Measurements from ENCODE around the gene GSTCD.
"Not testable (repeated sequence)": the region's sequence is repeated elsewhere in the genome, so short reads cannot be mapped to it uniquely, and the experiment has no call there.

GSTCD gene

DNA sequence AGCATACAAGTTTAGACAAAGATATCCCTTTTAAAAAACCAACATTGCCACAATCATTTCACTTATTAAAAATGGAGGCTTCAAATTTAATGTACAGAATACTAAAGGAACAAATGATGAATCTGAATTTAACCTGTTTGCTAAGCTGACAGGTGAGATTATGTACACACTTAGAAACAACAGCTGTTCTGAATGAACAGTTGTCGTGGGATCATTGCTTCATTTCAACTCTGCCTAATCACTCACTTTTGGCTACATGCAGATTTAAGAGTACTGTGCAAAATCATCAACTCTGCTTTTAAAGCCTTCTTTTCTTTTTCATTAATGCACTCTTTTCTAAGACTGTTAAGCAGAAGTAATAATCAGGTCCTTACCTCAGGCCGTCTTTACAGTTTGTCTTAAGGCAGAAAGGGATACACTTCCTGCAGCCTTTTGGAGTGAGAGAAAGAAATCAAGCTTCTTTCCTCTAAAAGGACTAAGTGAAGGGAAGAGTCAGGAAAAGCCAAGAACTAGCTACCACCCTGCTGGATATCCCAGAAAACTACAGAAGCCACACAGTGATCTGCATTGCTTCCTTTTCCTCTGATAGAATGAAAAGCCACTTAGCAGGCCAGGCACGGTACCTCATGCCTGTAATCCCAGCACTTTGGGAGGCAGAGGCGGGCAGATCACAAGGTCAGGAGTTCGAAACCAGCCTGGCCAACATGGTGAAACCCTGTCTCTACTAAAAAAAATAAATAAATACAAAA lies 132.0 kb downstream of the GSTCD start:
- DNase-seq (ENCODE audit: low read depth) = no peak
- TF ChIP-seq, protein P1, sequence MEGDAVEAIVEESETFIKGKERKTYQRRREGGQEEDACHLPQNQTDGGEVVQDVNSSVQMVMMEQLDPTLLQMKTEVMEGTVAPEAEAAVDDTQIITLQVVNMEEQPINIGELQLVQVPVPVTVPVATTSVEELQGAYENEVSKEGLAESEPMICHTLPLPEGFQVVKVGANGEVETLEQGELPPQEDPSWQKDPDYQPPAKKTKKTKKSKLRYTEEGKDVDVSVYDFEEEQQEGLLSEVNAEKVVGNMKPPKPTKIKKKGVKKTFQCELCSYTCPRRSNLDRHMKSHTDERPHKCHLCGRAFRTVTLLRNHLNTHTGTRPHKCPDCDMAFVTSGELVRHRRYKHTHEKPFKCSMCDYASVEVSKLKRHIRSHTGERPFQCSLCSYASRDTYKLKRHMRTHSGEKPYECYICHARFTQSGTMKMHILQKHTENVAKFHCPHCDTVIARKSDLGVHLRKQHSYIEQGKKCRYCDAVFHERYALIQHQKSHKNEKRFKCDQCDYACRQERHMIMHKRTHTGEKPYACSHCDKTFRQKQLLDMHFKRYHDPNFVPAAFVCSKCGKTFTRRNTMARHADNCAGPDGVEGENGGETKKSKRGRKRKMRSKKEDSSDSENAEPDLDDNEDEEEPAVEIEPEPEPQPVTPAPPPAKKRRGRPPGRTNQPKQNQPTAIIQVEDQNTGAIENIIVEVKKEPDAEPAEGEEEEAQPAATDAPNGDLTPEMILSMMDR (IDR thresholded peaks at IDR 0.05; ENCODE audit: low read depth, low read length, missing control alignments) = no peak
- in situ Hi-C loops (cut with HindIII; ENCODE audit: low sequenced_read_pairs) = no loop called here
- H3K4me3 ChIP-seq (ENCODE audit: low read depth, low read length) = no peak overlapping the region

DNA sequence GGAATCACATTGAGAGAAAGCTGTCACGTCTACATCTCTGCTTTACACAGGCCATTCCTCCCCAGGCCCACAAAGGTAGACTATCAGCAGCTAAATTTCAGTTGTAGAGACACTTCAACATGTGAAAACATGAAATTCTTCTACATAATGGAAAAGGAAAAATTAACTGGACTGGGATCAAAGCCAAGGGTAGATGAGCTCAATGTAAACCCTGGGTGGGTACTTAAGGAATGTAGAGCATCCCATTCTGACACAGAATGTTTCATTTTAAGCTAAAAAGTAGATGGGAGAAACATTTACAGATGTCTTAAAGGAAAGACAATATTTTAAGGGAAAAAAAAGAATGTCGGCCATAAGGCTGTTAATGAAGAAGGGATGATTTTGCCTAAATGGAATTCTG lies 135.4 kb downstream of the GSTCD start:
- TF ChIP-seq, protein P1 (IDR thresholded peaks at IDR 0.05; ENCODE audit: low read depth, low read length, missing control alignments) = no peak
- in situ Hi-C loops (cut with HindIII; ENCODE audit: low sequenced_read_pairs) = no loop called here

GRCh38 chr4:105845559-105845958 lies 137.0 kb downstream of the GSTCD start:
- in situ Hi-C loops (cut with HindIII; ENCODE audit: low sequenced_read_pairs) = no loop called here
- H3K4me3 ChIP-seq (ENCODE audit: low read depth, low read length) = no peak overlapping the region
- TF ChIP-seq, protein P1 (IDR thresholded peaks at IDR 0.05; ENCODE audit: low read depth, low read length, missing control alignments) = no peak
- no peak for DNase-seq (ENCODE audit: low read depth)

More for the DNA sequence above, 135.4 kb downstream of the GSTCD start:
- DNase-seq (ENCODE audit: low read depth) = no peak
- H3K4me3 ChIP-seq (ENCODE audit: low read depth, low read length) = no peak overlapping the region

DNA sequence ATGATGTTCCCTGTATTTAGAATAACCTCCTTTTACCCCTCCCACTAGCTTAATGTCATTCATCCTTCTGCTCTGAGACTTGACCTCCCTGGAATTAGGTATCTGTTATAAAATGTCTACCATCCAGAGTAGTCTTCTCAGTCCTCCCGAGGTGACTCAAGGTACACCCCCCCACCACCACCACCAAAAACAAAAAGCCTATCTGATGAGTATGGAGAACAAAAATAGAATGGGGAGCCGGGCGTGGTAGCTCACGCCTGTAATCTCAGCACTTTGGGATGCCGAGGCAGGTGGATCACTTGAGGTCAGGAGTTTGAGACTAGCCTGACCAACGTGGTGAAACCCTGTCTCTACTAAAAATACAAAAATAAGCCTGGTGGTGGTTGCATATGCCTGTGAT lies 139.8 kb downstream of the GSTCD start:
- H3K4me3 ChIP-seq (ENCODE audit: low read depth, low read length); in situ Hi-C loops (cut with HindIII; ENCODE audit: low sequenced_read_pairs); DNase-seq (ENCODE audit: low read depth): not testable (repeated sequence)

DNA sequence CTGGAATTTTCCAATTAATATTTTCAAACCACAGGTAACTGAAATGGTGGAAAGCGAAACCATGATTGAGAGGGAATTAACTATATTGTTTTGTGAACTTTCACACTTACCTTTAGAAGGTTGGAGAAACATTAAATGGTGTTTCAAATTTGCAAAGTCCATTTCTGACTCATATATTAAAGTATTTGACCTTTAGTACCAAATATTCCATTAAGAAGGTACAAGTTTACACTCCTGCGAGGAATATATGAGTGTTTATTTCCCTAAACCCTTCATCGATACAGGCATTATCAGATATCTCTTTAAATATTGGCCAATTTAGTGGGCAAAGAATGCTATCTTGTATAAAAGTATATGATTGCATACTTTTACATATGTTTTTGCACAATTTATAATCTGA lies 142.6 kb downstream of the GSTCD start:
- in situ Hi-C loops (cut with HindIII; ENCODE audit: low sequenced_read_pairs) = no loop called here
- no peak for DNase-seq (ENCODE audit: low read depth)
- H3K4me3 ChIP-seq (ENCODE audit: low read depth, low read length) = no peak overlapping the region
- TF ChIP-seq, protein P1 (IDR thresholded peaks at IDR 0.05; ENCODE audit: low read depth, low read length, missing control alignments) = no peak

- DNase-seq (ENCODE audit: low read depth); in situ Hi-C loops (cut with HindIII; ENCODE audit: low sequenced_read_pairs); H3K4me3 ChIP-seq (ENCODE audit: low read depth, low read length): not testable (repeated sequence)
Measured at GRCh38 chr4:105852230-105852629, 143.6 kb downstream of the GSTCD start.

DNA sequence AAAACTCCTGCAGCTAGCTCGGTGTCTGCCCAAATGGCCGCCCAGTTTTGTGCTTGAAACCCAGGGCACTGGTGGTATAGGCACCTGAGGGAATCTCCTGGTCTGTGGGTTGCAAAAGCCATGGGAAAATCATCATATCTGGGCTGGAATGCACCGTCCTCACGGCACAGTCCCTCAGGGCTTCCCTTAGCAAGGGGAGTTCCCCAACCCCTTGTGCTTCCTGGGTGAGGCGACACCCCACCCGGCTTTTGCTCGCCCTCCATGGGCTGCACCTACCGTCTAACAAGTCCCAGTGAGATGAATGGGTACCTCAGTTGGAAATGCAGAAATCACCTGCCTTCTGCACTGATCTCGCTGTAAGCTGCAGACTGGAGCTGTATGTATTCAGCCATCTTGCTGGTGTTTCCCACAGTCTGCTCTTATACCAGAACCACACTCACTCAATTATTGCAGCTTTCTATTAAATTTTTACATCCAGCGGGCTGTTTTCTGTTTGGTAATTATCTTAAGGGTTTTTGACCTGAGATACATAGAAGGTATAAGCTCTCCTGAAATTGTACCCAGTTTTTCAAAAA lies 150.0 kb downstream of the GSTCD start:
- TF ChIP-seq, protein P1 (IDR thresholded peaks at IDR 0.05; ENCODE audit: low read depth, low read length, missing control alignments) = no peak
- in situ Hi-C loops (cut with HindIII; ENCODE audit: low sequenced_read_pairs) = no loop called here
- DNase-seq (ENCODE audit: low read depth) = no peak
- no peak overlapping the region for H3K4me3 ChIP-seq (ENCODE audit: low read depth, low read length)
